Endothelial cell of umbilical vein (primary cell): ENCODE results near the gene CAPN5. TPM values are rescaled to one million over a fixed set of nuclear protein-coding genes. Genes with fewer than 3 reads are reported as not detected.

Source experiments
- BruUV-seq: library from RNA; stranded (reverse); fragments of 400-500 nt; replicated peaks from 2 replicates; lab custom pipeline; 2021; lab: Mats Ljungman, UMichigan
- CTCF ChIA-PET: fragments of 300-600, 350-600 bp; sonication (Branson Sonifier 250); formaldehyde crosslinking; loops from one replicate; lab custom pipeline; 2021; ENCODE audit warnings: antibody characterized with exemption, inconsistent platforms; lab: Charles Lee
- POLR2A ChIA-PET: fragments of 300-600, 350-600 bp; sonication (Branson Sonifier 250); formaldehyde crosslinking; loops from one replicate; lab custom pipeline; 2021; ENCODE audit warnings: antibody characterized with exemption, inconsistent platforms; lab: Charles Lee
- DNase-seq: peaks from one replicate; pipeline ENCODE4 v3.0.0-alpha.2; 2011; ENCODE audit warnings: low read depth, low spot score
- FAIRE-seq: peaks from 2 replicates; lab custom pipeline; 2011; peaks lifted over from hg19 to GRCh38; lab: Jason Lieb, UNC
- H2AFZ ChIP-seq: 2 replicates; pipeline ENCODE4 v1.6.0; 2012; ENCODE audit warnings: low read depth, low read length, control low read depth, inconsistent platforms
- H3K27ac ChIP-seq: 2 replicates; pipeline ENCODE4 v1.5.1; 2011; ENCODE audit warnings: low read depth, mild to moderate bottlenecking, control low read depth, low read length, moderate library complexity; ENCODE audit not compliant: insufficient read depth
- H3K27me3 ChIP-seq, 2 experiments: 2 replicates each; pipeline versions ENCODE4 v1.6.0 to v1.6.1; 2011; ENCODE audit warnings: low read length in 2 of 2, mixed read lengths in 1 of 2; ENCODE audit not compliant: control insufficient read depth in 2 of 2, insufficient read depth in 2 of 2
- H3K36me3 ChIP-seq, 2 experiments: 2 replicates in 1 of 2; 3 replicates in 1 of 2; pipeline ENCODE4 v1.5.1; 2011; ENCODE audit warnings: low read length in 2 of 2, mild to moderate bottlenecking in 1 of 2, moderate library complexity in 1 of 2; ENCODE audit not compliant: control insufficient read depth in 2 of 2, insufficient read depth in 2 of 2; ENCODE audit errors: extremely low read depth in 1 of 2
- H3K4me1 ChIP-seq: 3 replicates; pipeline ENCODE4 v1.5.1; 2011; ENCODE audit warnings: mild to moderate bottlenecking, low read length; ENCODE audit not compliant: control insufficient read depth, insufficient read depth; ENCODE audit errors: extremely low read depth
- H3K4me2 ChIP-seq: 2 replicates; pipeline ENCODE4 v1.6.1; 2011; ENCODE audit warnings: low read length, control low read depth, mixed read lengths; ENCODE audit not compliant: insufficient read depth
- H3K4me3 ChIP-seq, 3 experiments: fragments of 200-600 bp in 1 of 3; sonication (generic), shearing (Covaris generic) in 1 of 3; replicated peaks in 1 of 3; 2 replicates each; pipeline ENCODE4 v1.5.1; 2011 to 2016; ENCODE audit warnings: control low read depth in 3 of 3, low read length in 3 of 3, mild to moderate bottlenecking in 2 of 3, inconsistent platforms in 1 of 3, low read depth in 1 of 3, moderate library complexity in 1 of 3; ENCODE audit not compliant: insufficient read depth in 1 of 3
- H3K79me2 ChIP-seq: 2 replicates; pipeline ENCODE4 v1.6.0; 2012; ENCODE audit warnings: low read length, inconsistent platforms; ENCODE audit not compliant: control insufficient read depth, insufficient read depth
- H3K9ac ChIP-seq: replicated peaks from 2 replicates; pipeline ENCODE3; 2011; ENCODE audit warnings: low read length, control low read depth; ENCODE audit not compliant: insufficient read depth; ENCODE audit errors: extremely low read depth
- H3K9me1 ChIP-seq: replicated peaks from 3 replicates; pipeline ENCODE4 v1.6.0; 2011; ENCODE audit warnings: mild to moderate bottlenecking, low read length; ENCODE audit not compliant: control insufficient read depth, insufficient read depth; ENCODE audit errors: extremely low read depth
- H3K9me3 ChIP-seq: replicated peaks from 2 replicates; pipeline ENCODE4 v1.5.1; 2012; ENCODE audit warnings: low read length, inconsistent platforms; ENCODE audit not compliant: control insufficient read depth, insufficient read depth
- H4K20me1 ChIP-seq: replicated peaks from 2 replicates; pipeline ENCODE3; 2011; ENCODE audit warnings: mild to moderate bottlenecking, low read length; ENCODE audit not compliant: control insufficient read depth, insufficient read depth; ENCODE audit errors: extremely low read depth
- EZH2 ChIP-seq: IDR thresholded peaks from 2 replicates; pipeline ENCODE4 v1.6.1; 2012; ENCODE audit warnings: borderline replicate concordance, low read depth, mild to moderate bottlenecking, moderate library complexity, low read length, inconsistent platforms; ENCODE audit not compliant: severe bottlenecking
- FOS ChIP-seq: IDR thresholded peaks from 2 replicates; pipeline ENCODE4 v1.6.1; 2011; ENCODE audit warnings: mild to moderate bottlenecking, low read length, moderate library complexity, borderline replicate concordance; ENCODE audit not compliant: insufficient read depth
- GATA2 ChIP-seq: IDR thresholded peaks from 2 replicates; pipeline ENCODE4 v1.7.0; 2011; ENCODE audit warnings: low read depth, mild to moderate bottlenecking, moderate library complexity, mixed read lengths, low read length; ENCODE audit not compliant: insufficient read length, insufficient read depth
- JUN ChIP-seq: IDR thresholded peaks from 2 replicates; pipeline ENCODE4 v1.6.1; 2011; ENCODE audit warnings: borderline replicate concordance, low read depth; ENCODE audit not compliant: insufficient read length, insufficient read depth
- MYC ChIP-seq: IDR thresholded peaks from one replicate; pipeline ENCODE4 v1.6.1; 2011; ENCODE audit warnings: mild to moderate bottlenecking, low read depth, low read length
- POLR2A ChIP-seq: IDR thresholded peaks from 2 replicates; pipeline ENCODE4 v1.6.1; 2012; ENCODE audit warnings: low read depth, mild to moderate bottlenecking, control low read depth, low read length
- POLR2AphosphoS5 ChIP-seq: IDR thresholded peaks from 2 replicates; pipeline ENCODE4 v1.6.1; 2012; ENCODE audit warnings: low read depth, mild to moderate bottlenecking, control low read depth, low read length, moderate library complexity; ENCODE audit not compliant: insufficient read depth
- dilution Hi-C: fragments of 300-500 bp; cut with MboI; formaldehyde crosslinking; loops from one replicate; pipeline ENCODE4 v1.15.0; 2019; ENCODE audit warnings: low sequenced_read_pairs; ENCODE audit not compliant: extremely low pct_ligation_motif_present
- intact Hi-C: fragments of 100-400 bp; cut with micrococcal nuclease; formaldehyde crosslinking; loops from one replicate; pipeline ENCODE4 v1.10.0; 2022
- polyA plus RNA-seq, 4 experiments: library from polyadenylated mRNA; depleted of rRNA in 3 of 4; stranded (reverse) in 3 of 4; unstranded in 1 of 4; fragments of >200 nt; gene quantifications; 2 replicates each; pipeline versions ENCODE4 v1.2.1 to v1.2.3, GENCODE V29; 2011 to 2012; ENCODE audit warnings: missing spikeins in 1 of 4
- total RNA-seq: library from RNA; stranded (reverse); gene quantifications from 2 replicates; pipeline ENCODE4 v1.2.3, GENCODE V29; 2021
- TF ChIP-seq, protein P1 (sequence below), 2 donors: IDR thresholded peaks; 1 replicate in 1 of 2; 2 replicates in 1 of 2; pipeline ENCODE4 v1.5.1; 2011; ENCODE audit warnings: low read length in 2 of 2, mild to moderate bottlenecking in 2 of 2, moderate library complexity in 2 of 2, control low read depth in 1 of 2, inconsistent platforms in 1 of 2, low read depth in 1 of 2; ENCODE audit not compliant: insufficient read depth in 1 of 2; ENCODE audit errors: extremely low read depth in 1 of 2
- TF ChIP-seq, protein P2 (sequence below): IDR thresholded peaks from 2 replicates; pipeline ENCODE4 v1.6.1; 2011; ENCODE audit not compliant: insufficient read depth, insufficient read length

Gene CAPN5
- total and polyA plus RNA-seq, 2 donors (not counting 3 experiments of a cell fraction or from before 2014, with no cell fraction given): 15.0 to 17.0 TPM

DNA sequence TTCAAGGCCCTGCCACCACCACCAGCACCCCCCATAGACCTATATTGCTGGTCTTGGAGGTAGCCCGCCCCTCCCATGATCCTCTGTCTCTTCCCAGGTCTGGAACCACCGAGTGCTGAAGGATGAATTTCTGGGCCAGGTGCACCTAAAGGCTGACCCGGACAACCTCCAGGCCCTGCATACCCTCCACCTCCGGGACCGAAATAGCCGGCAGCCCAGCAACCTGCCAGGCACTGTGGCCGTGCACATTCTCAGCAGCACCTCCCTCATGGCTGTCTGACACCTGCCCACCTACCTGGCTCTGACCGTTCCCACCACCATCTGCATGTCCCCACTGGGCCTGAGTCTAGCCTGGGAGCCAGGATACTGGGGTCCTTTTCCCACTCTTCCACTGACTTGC, 56.8 kb downstream of the CAPN5 start:
- ChIA-PET CTCF (interaction anchor here (1.1 to 1.4 kb wide), 2 partner anchors 9 to 76 kb away, joined by 3 to 5 read pairs; no protein-coding TSS in a partner anchor), POLR2A (no interaction called here)
- no peaks in the 10 kb centered on the region for H3K9me1 ChIP-seq
- intact Hi-C loops: no loop called here
- no peaks in the 10 kb centered on the region for H3K9me3 ChIP-seq
- no peaks in the 10 kb centered on the region for H3K27me3 ChIP-seq
- H3K4me1 ChIP-seq: peaks cover 10% of the 10 kb centered on the region
- TF ChIP-seq JUN: no peak
- TF ChIP-seq, protein P1, sequence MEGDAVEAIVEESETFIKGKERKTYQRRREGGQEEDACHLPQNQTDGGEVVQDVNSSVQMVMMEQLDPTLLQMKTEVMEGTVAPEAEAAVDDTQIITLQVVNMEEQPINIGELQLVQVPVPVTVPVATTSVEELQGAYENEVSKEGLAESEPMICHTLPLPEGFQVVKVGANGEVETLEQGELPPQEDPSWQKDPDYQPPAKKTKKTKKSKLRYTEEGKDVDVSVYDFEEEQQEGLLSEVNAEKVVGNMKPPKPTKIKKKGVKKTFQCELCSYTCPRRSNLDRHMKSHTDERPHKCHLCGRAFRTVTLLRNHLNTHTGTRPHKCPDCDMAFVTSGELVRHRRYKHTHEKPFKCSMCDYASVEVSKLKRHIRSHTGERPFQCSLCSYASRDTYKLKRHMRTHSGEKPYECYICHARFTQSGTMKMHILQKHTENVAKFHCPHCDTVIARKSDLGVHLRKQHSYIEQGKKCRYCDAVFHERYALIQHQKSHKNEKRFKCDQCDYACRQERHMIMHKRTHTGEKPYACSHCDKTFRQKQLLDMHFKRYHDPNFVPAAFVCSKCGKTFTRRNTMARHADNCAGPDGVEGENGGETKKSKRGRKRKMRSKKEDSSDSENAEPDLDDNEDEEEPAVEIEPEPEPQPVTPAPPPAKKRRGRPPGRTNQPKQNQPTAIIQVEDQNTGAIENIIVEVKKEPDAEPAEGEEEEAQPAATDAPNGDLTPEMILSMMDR (IDR thresholded peaks at IDR 0.05; ENCODE audit: extremely low read depth in 1 of 2, insufficient read depth in 1 of 2, low read depth in 1 of 2, low read length in 2 of 2): no peak
- TF ChIP-seq POLR2A: no peak
- TF ChIP-seq FOS: no peak
- TF ChIP-seq, protein P2, sequence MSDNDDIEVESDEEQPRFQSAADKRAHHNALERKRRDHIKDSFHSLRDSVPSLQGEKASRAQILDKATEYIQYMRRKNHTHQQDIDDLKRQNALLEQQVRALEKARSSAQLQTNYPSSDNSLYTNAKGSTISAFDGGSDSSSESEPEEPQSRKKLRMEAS: no peak
- no peak for TF ChIP-seq POLR2AphosphoS5
- no peak for TF ChIP-seq GATA2
- no peak for TF ChIP-seq MYC
- no peak for TF ChIP-seq EZH2
- BruUV-seq: no TSS peak
- H3K9ac ChIP-seq: no peak overlapping the region
- dilution Hi-C loops: no loop called here
- DNase-seq (no peak), FAIRE-seq (no peak)
- peaks cover 0 to 7% of the 10 kb centered on the region in 2 experiments for H3K36me3 ChIP-seq
- no peak overlapping the region for H3K4me3 ChIP-seq
- H2AFZ ChIP-seq: no peak overlapping the region
- no peak overlapping the region for H3K4me2 ChIP-seq
- H3K79me2 ChIP-seq: no peaks in the 10 kb centered on the region
- H3K27ac ChIP-seq: no peak overlapping the region
- no peaks in the 10 kb centered on the region for H4K20me1 ChIP-seq
